ENCODE measurements around the gene AOPEP.

AOPEP gene

DNA sequence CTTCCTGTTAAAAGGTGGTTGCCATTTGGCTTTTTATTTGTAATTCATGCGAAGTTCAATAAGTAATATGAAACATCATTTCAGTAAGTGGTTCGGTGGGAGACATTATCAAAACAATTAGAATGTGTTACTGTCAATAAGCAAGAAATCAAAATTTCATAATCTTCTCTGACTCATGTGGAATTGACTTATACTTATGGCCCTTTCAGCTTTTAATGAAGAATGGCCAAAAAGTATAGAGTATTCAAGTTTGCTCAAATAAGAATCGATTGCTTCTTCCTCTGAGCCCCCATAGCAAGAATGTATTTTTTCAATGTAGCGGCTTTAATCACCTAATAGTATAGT, 174.5 kb downstream of the AOPEP start:
- DNase-seq = no peak

DNA sequence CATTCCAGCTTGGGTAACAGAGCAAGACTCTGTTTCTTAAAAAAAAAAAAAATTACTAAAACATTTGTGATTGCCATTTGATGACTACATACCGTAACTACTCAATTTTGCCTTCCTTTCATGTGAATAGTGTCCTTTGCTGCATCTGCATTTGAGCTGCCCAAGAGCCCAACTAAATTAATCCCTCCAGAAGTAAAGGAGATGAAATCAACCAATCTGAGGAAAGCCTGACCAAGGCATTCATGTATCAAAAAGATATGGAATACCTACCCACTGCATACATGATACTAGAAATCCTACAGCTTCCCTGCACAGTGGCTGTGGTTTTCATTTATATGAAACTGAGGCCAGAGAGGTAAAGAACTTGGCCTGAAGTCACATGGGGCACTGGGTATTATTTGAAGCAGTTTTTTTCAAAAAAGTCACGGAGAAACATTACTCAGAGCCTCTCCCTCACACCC, 177.5 kb downstream of the AOPEP start:
- DNase-seq = no peak

DNA sequence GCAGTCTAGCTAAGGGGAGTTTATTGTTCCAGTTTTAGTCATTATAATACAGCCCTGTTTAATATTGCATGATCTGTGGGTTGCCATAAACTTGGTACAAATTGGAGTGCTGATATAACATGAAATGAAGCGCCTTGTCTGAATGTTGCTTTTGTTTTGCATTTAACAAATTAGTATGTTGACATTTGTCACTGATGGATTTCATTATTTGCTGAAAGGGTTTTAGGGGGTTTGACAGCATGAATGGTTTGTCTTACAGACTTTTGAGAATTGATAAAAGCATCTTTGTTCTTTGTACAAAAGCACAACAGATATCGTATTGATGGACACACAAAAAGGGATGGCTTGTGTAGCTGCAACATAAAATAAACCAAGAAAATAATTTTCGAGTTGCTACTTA, 178.3 kb downstream of the AOPEP start:
- DNase-seq = no peak

DNA sequence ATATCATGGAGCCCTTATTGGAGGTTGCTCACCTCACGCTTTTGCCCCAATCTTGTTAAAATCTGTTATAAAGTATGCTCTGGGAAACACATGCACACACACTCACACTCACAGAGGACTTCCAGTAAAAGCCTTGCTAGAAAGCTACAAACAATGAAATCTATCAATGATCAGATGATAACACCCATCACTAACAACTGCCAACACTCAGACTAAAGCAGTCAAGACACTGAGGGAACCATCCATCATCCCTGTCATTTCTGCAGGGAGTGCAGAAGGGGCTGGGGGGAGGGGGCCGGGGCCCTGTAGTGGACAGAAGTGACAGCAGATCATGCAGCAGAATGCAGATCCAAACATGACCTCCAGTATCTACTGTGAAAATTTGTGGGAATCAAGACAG, 179.1 kb downstream of the AOPEP start:
- no peak for DNase-seq

- no peak for DNase-seq
These were observed 179.7 kb downstream of the AOPEP start for GRCh38 chr9:94906181-94906580.

DNA sequence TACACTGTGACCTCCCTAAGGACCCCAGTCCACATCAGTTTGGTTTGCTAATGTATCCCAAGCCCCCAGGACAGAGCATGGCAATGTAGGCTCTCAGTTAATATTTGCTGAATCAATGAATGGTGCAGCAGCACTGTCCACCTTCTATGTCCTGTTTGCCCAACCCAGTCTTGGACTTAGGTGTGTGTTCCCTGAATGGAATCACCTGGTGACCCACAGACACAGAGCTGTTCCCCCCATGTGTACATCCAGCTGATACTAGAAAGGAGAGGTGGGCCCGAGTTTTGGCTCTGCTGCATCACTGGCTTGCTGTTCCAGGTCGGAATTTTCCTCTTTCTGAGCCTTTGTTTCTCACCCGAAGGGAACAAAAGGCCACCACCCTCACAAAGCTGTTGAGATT, 180.2 kb downstream of the AOPEP start:
- no peak for DNase-seq

DNA sequence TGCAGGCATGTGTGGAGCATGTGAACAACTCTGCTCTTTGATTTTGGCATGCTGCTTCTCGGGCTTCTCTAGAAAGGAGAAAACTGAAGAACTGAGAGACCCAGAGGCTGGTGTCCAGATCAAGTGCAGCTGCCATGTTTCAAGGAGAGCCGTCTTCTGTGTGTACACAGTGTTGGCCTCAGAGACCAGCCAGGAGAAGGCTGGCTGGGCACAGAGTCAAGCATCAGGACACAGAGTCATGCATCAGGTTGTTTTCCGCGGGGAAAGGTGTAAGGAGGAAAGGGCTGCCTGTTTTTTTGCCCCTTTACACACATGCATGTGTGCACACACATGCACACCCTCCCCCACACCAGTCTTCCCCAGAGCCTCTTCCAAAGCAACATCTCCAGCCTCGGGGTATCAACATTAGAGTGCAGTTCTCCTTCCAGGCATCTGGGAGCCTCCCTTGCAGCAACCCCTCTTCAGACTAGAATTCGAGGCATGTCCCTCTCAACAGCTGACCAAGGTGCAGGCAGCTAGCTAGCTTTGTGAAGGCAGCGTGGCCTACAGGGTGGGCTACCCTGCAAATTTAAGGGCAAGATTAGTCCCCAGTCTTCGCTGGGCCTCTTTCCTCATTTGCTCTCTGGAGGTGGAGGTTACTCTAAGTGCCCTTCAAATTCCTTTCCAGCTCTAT, 180.9 kb downstream of the AOPEP start:
- DNase-seq = no peak

DNA sequence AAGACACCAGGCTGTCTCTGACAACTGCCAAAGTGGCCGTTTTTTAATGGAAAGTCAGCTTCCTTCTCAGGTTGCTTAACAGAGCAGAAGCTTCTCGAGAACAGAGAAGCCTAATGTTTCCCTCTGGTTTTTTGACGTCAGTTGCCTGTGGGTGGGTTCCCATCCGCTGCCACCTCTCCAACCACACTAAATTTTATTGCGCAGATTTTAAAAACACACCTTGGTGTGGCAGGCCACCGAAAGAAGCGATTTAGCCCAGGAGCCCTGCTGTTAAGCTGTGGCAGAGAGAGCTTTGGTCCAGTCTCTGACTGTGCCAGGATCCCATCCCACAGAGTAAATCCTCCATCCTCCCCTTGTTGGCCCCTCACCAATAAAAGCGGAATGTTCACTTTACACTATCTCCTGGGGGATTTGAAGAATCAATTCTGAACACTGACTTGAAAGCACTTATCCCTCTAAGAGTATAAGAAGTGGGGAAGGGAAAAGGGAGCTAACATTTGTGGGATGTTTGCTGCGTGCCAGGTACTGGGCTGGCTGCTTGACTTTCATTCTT, 181.6 kb downstream of the AOPEP start:
- DNase-seq = peak in 1 of 5 experiments; percentile 34

DNA sequence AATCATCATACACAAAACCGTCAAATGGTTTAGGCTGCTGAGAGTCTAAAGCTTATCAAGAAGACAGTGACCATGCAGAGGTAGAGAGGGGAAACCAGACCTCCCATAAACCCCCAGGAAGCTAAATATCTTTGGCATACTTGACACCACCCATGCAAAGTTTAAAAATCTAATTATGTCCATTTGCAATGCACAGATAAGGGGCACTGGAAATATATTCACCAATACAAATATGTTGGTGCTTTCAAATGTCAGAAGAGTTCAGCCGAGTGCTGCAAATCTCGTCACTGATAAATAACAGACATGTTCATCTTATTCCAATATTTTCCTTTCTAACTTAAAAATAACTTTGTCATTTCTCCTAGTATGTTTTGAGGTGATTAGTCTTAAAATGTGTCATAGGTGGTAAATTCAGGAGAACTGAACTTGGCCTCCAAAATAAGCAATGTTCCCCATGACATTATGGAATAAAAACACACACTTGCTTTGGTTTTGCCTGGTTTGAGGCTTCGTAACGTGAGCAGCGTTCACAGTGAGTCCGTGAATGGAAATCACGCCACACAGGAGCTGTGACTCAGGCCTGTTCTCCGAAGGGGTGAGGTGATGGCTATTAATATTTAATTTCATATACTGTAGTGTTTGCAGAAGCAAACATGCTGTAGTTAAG, 182.2 kb downstream of the AOPEP start:
- DNase-seq = no peak

GRCh38 chr9:94909250-94909894, 182.9 kb downstream of the AOPEP start:
- DNase-seq = peak in 1 of 5 experiments; percentile 47

DNA sequence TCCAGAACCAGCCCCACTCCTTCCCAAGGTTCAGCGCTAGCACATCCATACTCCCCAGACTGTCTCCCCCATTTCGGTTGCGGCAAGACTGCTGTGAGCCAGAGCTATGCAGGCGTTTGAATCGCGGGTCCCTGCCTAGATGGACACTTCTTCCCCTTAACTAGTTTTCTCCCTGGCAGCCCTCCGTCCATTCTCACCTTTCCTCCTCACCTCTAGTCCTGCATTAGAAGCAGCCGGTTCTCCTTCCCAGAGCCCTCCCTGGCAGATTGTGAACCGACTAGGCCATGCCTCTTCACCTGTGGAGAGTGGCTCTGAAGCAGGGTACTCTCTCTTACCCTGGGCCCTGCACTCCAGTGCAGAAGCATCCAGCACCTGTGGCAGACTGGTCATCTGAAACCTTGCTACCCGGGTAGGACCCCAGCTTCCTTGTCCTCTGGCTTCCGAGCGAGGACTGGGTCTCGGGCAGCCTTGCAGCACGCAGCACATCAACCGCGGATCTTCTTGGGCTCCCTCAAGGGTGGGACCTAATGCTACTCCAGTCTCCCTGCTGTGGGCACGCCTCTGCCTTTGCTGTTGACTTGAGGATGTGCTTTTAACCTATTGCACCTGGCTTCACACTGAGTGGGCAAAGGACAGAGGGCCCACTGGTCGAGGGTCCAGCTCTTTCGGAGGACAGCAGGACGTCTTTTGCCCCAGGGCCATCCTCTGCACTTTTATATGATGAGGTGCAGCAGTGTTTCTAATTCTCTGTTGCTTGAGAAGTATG, 183.6 kb downstream of the AOPEP start:
- no peak for DNase-seq

GRCh38 chr9:94911211-94911610, 184.7 kb downstream of the AOPEP start:
- no peak for DNase-seq

DNA sequence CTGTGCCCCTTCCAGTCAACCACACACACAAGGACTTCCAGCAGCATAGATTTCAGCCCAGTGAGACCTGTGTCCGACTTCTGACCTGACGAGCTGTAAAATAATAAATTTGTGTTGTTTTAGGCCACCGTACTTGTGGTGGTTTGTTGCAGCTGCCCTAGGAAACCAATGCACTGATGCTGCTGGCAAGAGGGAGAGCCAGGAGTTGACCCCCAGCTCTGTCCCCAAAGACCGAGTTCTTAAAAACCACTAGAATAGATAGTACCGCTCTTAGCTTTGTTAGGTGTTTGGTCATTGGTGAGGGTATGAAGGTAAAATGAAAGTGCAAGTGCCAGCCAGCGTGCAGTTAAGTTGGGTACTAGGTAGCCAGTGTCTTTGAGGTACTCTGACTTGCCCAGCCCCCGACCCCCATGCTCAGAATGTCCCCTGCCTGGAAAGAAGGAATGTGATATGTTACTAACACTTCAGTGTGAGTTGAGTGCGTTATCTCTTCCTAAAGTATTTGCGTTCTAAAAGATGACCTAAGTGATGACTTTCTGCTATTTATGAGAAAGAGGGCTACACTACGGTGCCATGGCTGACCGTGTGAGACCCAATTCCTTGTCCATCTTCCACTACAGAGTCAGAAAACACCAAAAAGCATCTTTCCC, 185.6 kb downstream of the AOPEP start:
- no peak for DNase-seq

GRCh38 chr9:94912700-94913249, 186.3 kb downstream of the AOPEP start:
- no peak for DNase-seq

DNA sequence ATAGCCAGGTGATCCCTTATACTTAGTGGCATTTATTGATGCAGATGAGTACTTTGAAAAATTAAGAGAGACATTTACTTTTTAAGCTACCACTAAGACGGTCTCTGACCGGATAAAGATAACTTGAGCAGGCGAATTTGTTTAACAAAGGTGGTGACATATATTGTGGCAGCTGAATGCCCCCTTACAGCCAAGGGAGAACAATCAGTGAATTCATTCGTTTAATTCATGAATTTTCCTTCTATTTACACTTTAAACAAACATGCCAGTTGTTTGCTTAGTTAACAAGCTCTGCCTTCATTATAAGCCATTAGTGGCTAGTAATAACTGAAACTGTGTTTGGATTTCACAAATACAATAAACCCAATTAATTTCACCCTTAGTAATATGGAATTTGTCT, 187.1 kb downstream of the AOPEP start:
- no peak for DNase-seq

GRCh38 chr9:94915476-94916450, 189.3 kb downstream of the AOPEP start:
- no peak for DNase-seq

- no peak for DNase-seq
These were observed 190.5 kb downstream of the AOPEP start for GRCh38 chr9:94916956-94917355.

GRCh38 chr9:94918038-94918753, 191.7 kb downstream of the AOPEP start:
- DNase-seq = peak in 2 of 5 experiments; percentile 1 to 16

DNA sequence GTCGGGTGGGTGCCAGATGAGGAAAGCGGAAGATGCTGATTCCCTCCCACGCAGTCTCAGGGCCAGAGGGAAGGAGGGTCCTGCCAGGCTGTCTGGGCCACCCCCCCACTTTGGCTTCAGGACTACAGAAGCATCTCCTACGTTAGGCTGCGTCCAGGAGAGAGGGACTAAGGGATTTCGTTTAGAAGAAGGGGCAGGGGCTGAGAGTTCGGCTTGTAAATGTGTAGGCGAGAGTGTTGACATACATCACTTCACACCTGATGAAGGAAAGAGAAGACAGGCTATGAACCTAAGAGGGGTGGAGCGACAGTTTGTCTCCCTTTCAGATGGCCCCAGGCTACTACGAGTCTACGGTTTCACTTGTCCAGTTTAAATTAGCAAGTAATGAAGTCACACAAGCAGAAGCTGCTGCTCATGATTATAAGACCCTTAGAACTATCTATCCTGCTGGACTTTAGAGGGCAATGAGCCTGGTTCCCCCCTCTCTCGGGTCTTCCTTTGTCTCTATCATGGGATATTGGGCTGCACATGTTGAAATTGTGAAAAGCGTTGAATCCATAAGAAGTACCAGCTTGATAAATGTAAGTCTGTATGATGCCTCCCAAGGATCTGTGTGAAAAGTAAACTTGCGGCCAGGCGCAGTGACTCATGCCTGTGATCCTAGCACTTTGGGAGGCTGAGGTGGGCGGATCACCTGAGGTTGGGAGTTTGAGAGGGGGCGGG, 193.0 kb downstream of the AOPEP start:
- DNase-seq = no peak

Measured in T-helper 2 cell (primary cell).